Erythroblast (primary cell): ENCODE measurements around the gene NR0B1.

Experiments
- GATA1 ChIP-seq: IDR thresholded peaks from 2 replicates; pipeline ENCODE4 v1.6.1; 2011; ENCODE audit warnings: low read depth, mild to moderate bottlenecking, control low read depth, low read length, moderate library complexity
- POLR2A ChIP-seq: IDR thresholded peaks from 2 replicates; pipeline ENCODE4 v1.6.1; 2011; ENCODE audit warnings: mild to moderate bottlenecking, low read length

GRCh38 chrX:30302956-30303355 is 6.2 kb downstream of the NR0B1 start:
- TF ChIP-seq POLR2A (no peak), GATA1 (no peak)
